SK-N-MC (cell line): ENCODE results near the gene STRIT1.

Source experiments
- DNase-seq: peaks from one replicate; pipeline ENCODE4 v3.0.0-alpha.2; 2011; ENCODE audit warnings: low read depth, low spot score
- H3K27ac ChIP-seq: fragments of 200-600 bp; sonication (generic); 2 replicates; pipeline ENCODE4 v1.5.1; 2016; ENCODE audit warnings: mixed run types
- H3K36me3 ChIP-seq: fragments of 200-600 bp; sonication (generic); 2 replicates; pipeline ENCODE4 v1.6.1; 2017; ENCODE audit warnings: antibody characterized with exemption, low read length, mixed read lengths; ENCODE audit not compliant: insufficient read depth
- H3K4me3 ChIP-seq: fragments of 200-600 bp; sonication (generic); 2 replicates; pipeline ENCODE4 v1.5.1; 2016
- H3K9ac ChIP-seq: fragments of 200-600 bp; sonication (generic); 2 replicates; pipeline ENCODE4 v1.8.0; 2017; ENCODE audit warnings: mixed run types, mixed read lengths; ENCODE audit not compliant: insufficient read length
- H3K9me3 ChIP-seq: fragments of 200-600 bp; sonication (generic); 2 replicates; pipeline ENCODE4 v1.6.1; 2017; ENCODE audit warnings: low read depth, mild to moderate bottlenecking, antibody characterized with exemption, low read length, moderate library complexity, mixed read lengths
- EZH2 ChIP-seq: fragments of 200-600 bp; sonication (generic); IDR thresholded peaks from one replicate; pipeline ENCODE4 v1.6.1; 2017; ENCODE audit warnings: antibody characterized with exemption
- FOXP2 ChIP-seq: optimal IDR thresholded peaks from 2 replicates; pipeline ENCODE3; 2011; ENCODE audit warnings: mild to moderate bottlenecking, moderate library complexity; ENCODE audit not compliant: insufficient read depth; ENCODE audit errors: extremely low read length, control extremely low read depth
- POLR2AphosphoS5 ChIP-seq: IDR thresholded peaks from 2 replicates; pipeline ENCODE4 v1.6.1; 2012; ENCODE audit warnings: mild to moderate bottlenecking, low read depth, low read length, borderline replicate concordance

Gene STRIT1

DNA sequence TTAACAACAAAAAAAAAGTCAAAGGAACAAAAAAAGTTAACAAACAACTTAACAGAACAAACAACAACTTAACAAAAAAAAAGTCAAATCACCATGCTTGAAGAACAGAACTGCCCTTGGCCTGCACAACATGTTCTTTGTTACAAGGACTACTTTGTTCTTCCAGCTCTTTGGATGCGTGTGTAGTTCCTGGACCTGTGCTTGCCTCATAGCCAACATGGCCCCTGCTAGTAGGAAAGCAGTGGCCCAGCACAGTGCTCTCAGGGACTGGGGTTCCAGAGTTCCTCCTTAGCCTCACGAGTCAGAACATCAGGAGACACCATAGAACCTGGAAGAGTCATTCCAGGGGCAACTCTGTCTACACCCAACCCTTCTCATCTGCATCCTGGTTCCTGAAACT lies 10.9 kb upstream of the STRIT1 start:
- TF ChIP-seq EZH2, result no peak
- TF ChIP-seq FOXP2, result no peak
- TF ChIP-seq POLR2AphosphoS5, result no peak
- no peaks in the 10 kb centered on the region for H3K36me3 ChIP-seq
- DNase-seq, result no peak
- no peaks in the 10 kb centered on the region for H3K9me3 ChIP-seq
- no peak overlapping the region for H3K27ac ChIP-seq
- H3K9ac ChIP-seq, result no peak overlapping the region
- no peak overlapping the region for H3K4me3 ChIP-seq

DNA sequence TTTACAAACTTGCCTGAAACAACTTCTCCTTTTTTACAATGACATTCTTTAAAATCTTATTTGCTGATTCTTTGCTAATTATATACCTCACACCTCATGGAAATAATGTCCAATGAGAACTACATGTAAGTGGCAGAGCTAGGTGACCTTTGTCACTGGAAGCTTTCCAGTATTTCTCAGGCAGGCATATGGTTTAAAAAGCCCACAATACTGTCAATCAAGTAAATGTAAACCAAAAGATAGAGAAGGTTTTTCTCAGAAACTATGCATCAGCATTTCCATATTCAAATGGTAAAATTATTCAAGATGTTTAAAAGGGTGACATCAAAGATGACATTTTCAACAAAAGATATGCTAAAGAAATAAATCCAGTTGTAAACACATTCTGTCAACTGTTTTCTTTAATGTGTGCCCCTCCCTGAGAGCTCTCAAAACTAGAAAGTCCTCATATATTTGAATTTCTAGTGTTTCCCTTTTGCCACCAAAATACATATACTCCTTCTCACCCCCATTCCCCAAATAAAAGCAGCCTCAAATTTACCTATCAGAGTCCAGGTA lies 10.1 kb upstream of the STRIT1 start:
- Histone ChIP-seq H3K9ac (no peak overlapping the region), H3K36me3 (no peaks in the 10 kb centered on the region), H3K4me3 (no peak overlapping the region), H3K9me3 (no peaks in the 10 kb centered on the region), H3K27ac (no peak overlapping the region)
- no peak for DNase-seq
- TF ChIP-seq FOXP2 (no peak), POLR2AphosphoS5 (no peak), EZH2 (no peak)

DNA sequence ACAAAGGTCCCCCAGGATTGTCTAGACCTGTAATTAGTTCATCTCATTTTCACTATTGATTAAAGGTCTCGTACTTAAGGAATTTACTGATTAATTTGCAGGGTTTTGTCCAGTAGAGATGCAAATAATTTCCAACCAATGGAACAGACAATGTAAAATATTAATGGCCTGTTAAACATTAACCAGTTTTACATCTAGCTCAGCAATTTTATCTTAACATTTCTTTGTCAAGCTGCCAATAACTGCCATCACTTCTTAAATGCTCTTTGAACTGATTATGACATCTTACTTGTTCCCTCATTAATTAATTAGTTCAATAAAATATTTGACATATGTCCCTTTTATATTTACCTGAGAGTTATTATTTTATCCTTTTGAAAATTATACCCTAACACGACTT lies 9.4 kb upstream of the STRIT1 start:
- no peaks in the 10 kb centered on the region for H3K36me3 ChIP-seq
- H3K4me3 ChIP-seq, result no peak overlapping the region
- no peak for DNase-seq
- TF ChIP-seq EZH2 (no peak), FOXP2 (no peak), POLR2AphosphoS5 (no peak)
- H3K27ac ChIP-seq, result no peak overlapping the region
- no peaks in the 10 kb centered on the region for H3K9me3 ChIP-seq
- H3K9ac ChIP-seq, result no peak overlapping the region

DNA sequence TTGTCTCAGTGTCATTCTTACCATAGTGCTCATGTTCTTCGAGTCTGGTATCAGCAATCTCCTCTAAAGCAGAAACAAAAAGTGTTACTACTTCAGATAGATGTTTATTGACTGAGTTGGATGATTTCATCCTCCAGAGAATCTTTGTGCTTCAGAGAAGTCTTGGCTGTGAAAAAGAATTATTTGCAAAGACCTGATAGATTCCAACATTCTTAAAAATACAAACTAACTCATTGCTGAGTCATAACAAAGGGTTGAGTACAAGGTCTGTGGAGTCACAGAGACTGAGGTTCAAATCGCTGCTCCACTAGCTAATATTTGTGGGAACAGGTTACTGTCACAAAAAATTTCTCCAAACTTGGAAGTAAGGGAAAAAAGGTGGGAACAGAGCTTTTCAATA lies 9.0 kb upstream of the STRIT1 start:
- DNase-seq, result no peak
- H3K4me3 ChIP-seq, result no peak overlapping the region
- no peak overlapping the region for H3K9ac ChIP-seq
- H3K36me3 ChIP-seq, result no peaks in the 10 kb centered on the region
- H3K9me3 ChIP-seq, result no peaks in the 10 kb centered on the region; the same call in 1 of the 2 replicates
- no peak overlapping the region for H3K27ac ChIP-seq
- TF ChIP-seq POLR2AphosphoS5 (no peak), EZH2 (no peak), FOXP2 (no peak)

DNA sequence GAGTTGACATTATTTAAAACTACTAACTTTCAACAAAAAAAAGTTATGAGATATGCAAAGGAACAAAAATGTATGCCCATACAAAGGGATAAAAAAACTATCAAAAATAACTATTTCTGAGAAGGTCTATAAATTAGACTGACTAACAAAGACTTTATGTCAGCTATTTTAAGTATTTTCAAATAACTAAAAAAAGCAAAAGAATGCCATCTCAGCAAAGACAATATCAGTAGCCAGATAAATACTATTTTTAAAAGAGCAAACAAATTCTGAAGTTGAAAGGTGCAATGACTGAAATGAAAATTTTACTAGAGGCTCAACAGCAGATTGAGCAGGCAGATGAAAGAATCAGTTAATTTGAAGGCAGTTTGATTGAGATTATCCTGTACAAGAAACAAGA lies 3.6 kb upstream of the STRIT1 start:
- no peak for TF ChIP-seq EZH2
- no peak for TF ChIP-seq POLR2AphosphoS5
- no peak for TF ChIP-seq FOXP2
- no peaks in the 10 kb centered on the region for H3K36me3 ChIP-seq

DNA sequence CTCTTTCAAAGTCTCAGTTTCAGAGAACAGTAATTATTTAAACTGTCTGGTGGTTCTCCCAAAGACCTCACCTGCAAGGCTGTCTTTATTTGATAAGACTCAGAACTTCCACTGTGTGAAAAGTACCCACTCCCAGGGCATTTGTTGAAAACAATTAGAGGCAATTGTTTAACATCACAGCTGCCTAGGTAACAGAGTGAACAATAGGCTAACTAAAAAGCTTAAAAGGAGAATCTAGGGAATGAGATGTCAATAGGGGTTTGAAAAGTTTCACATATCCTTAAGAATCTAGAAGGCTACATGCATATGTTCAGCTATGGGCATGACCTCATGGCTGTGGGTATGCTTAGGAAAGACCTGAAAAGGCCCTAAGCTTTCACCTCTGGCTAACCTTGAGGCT lies 2.9 kb upstream of the STRIT1 start:
- Histone ChIP-seq H3K9me3 (no peaks in the 10 kb centered on the region; the same call in 1 of the 2 replicates), H3K9ac (no peak overlapping the region), H3K4me3 (no peak overlapping the region), H3K27ac (no peak overlapping the region), H3K36me3 (no peaks in the 10 kb centered on the region)
- DNase-seq, result no peak
- TF ChIP-seq EZH2 (no peak), POLR2AphosphoS5 (no peak)

More for the DNA sequence above, 3.6 kb upstream of the STRIT1 start:
- no peak overlapping the region for H3K27ac ChIP-seq
- H3K4me3 ChIP-seq, result no peak overlapping the region
- H3K9me3 ChIP-seq, result no peaks in the 10 kb centered on the region; the same call in 1 of the 2 replicates
- DNase-seq, result no peak
- H3K9ac ChIP-seq, result no peak overlapping the region

DNA sequence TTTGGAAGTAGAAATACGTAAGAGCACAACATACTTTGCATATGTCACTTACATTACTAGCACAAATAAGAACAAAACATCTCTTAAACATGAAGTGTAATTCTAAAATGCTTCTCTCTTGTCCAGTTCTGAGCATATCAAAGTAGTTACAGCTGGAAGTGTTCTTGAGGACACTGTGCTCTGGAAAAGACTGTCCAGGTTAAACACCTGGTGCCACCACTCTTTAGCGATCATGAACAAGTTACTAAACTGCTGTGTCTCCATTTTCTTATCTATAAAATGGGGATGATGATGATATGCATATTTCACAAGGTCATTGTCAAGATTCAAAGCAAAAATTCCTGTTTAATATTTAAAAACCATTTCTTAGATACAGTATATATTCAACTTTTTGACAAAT lies 790 bp downstream of the STRIT1 start:
- no peak for DNase-seq
- H3K36me3 ChIP-seq, result no peaks in the 10 kb centered on the region

DNA sequence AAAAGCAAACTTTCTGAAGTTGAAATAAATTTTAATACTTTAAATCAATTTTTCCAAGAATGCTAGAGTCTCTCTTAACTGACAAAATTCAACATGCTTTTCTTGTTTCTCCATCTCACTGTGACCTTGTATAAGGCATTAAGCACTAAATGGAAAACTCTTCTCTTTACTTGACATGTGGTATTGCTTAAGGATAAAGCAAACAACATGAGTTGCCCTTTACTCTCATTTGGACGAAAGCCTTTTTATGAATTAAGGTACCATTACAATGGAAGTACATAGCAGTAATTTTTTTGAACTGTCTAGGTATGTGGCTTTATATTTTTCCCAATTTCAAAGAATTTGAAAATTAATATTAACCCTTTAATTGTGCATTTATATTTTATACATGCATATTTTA lies 1.4 kb downstream of the STRIT1 start:
- TF ChIP-seq EZH2, result no peak
- no peak for TF ChIP-seq FOXP2
- no peak for TF ChIP-seq POLR2AphosphoS5
- H3K9me3 ChIP-seq, result no peaks in the 10 kb centered on the region
- H3K27ac ChIP-seq, result no peak overlapping the region
- H3K9ac ChIP-seq, result no peak overlapping the region
- no peak overlapping the region for H3K4me3 ChIP-seq
- H3K36me3 ChIP-seq, result no peaks in the 10 kb centered on the region
- DNase-seq, result no peak

More for the DNA sequence above, 790 bp downstream of the STRIT1 start:
- Histone ChIP-seq H3K27ac (no peak overlapping the region), H3K4me3 (no peak overlapping the region), H3K9ac (no peak overlapping the region), H3K9me3 (no peaks in the 10 kb centered on the region; the same call in 1 of the 2 replicates)
- TF ChIP-seq FOXP2, result no peak
- no peak for TF ChIP-seq POLR2AphosphoS5
- TF ChIP-seq EZH2, result no peak

DNA sequence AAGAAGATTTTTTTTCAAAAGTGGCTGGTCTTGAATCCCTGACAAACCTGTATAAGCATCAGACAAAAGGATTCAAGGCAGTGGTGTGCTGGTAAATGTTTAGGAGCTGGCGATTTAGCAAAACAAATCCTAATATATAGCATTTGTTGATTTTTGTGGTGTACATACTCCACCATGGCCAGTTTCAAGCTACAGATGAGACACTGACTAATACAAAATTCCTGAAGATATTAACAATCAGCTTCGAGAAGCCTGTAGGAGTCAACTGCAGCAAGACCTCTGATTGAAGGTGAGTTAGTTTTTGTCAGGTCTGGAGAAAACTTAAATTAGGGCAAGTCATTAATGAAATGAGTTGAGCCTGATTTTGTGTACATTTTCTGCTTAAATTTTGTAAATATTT lies 6.7 kb downstream of the STRIT1 start:
- H3K36me3 ChIP-seq, result no peaks in the 10 kb centered on the region
- no peak for DNase-seq
- H3K27ac ChIP-seq, result no peak overlapping the region
- no peaks in the 10 kb centered on the region for H3K9me3 ChIP-seq
- H3K9ac ChIP-seq, result no peak overlapping the region
- no peak for TF ChIP-seq FOXP2
- no peak for TF ChIP-seq POLR2AphosphoS5
- TF ChIP-seq EZH2, result no peak
- no peak overlapping the region for H3K4me3 ChIP-seq
